Activated CD8-positive, alpha-beta memory T cell treated with anti-CD3 and anti-CD28 coated beads, Interleukin-2, amount 10 ng/mL, durations not matched to agents 7 days and 5 days (primary cell): ENCODE results near the gene CHD5. TPM values are rescaled to one million over a fixed set of nuclear protein-coding genes. Genes with fewer than 3 reads are reported as not detected.

Experiments used
- ATAC-seq: fragments of 150-1000 bp; cut with Tn5 transposase; one replicate; pipeline ENCODE4 v1.10.0; 2021; ENCODE audit warnings: moderate library complexity
- CTCF ChIA-PET: fragments of 350-600 bp; sonication (Branson Sonifier 250); formaldehyde crosslinking; loops from one replicate; lab custom pipeline; 2021; ENCODE audit warnings: antibody characterized with exemption; lab: Charles Lee
- DNase-seq: peaks from one replicate; pipeline ENCODE4 v3.0.0-alpha.2; 2020
- H3K27ac Mint-ChIP-seq: one replicate; pipeline ENCODE4 v1.8.0; 2021; ENCODE audit warnings: mild to moderate bottlenecking, mixed read lengths
- H3K27me3 Mint-ChIP-seq: one replicate; pipeline ENCODE4 v1.8.0; 2021; ENCODE audit warnings: mixed read lengths
- H3K36me3 Mint-ChIP-seq: one replicate; pipeline ENCODE4 v1.8.0; 2021; ENCODE audit warnings: mild to moderate bottlenecking, mixed read lengths
- H3K4me1 Mint-ChIP-seq: one replicate; pipeline ENCODE4 v1.8.0; 2021; ENCODE audit warnings: mixed read lengths
- H3K4me3 Mint-ChIP-seq: one replicate; pipeline ENCODE4 v1.8.0; 2021; ENCODE audit warnings: mild to moderate bottlenecking, moderate library complexity, mixed read lengths
- H3K9me3 Mint-ChIP-seq: one replicate; pipeline ENCODE4 v1.8.0; 2022; ENCODE audit warnings: low read depth, mixed read lengths
- total RNA-seq, 2 experiments: library from RNA; stranded (reverse); gene quantifications; one replicate each; pipeline ENCODE4 v1.2.3, GENCODE V29; 2021

Gene CHD5
- total RNA-seq, 2 experiments from 2014 or later: 0.47 to 1.1 TPM

GRCh38 chr1:6136516-6137220 lies 43.5 kb downstream of the CHD5 start:
- CTCF ChIA-PET: interaction anchor here (1.2 kb wide), 1 partner anchor 301 kb away, joined by 3 read pairs; no protein-coding TSS in a partner anchor
- H3K27me3 Mint-ChIP-seq: peaks cover 4% of the 10 kb centered on the region
- no peak overlapping the region for H3K27ac Mint-ChIP-seq
- H3K4me3 Mint-ChIP-seq: no peak overlapping the region
- no peaks in the 10 kb centered on the region for H3K36me3 Mint-ChIP-seq
- H3K9me3 Mint-ChIP-seq: peaks cover 7% of the 10 kb centered on the region
- no peak for ATAC-seq
- no peaks in the 10 kb centered on the region for H3K4me1 Mint-ChIP-seq
- DNase-seq: no peak

- H3K27ac Mint-ChIP-seq: no peak overlapping the region
- no peak for ATAC-seq
- no peak for DNase-seq
- H3K9me3 Mint-ChIP-seq: peaks cover 7% of the 10 kb centered on the region
- no peak overlapping the region for H3K4me3 Mint-ChIP-seq
- no peaks in the 10 kb centered on the region for H3K36me3 Mint-ChIP-seq
- H3K27me3 Mint-ChIP-seq: peaks cover 4% of the 10 kb centered on the region
- CTCF ChIA-PET: no interaction called here
- H3K4me1 Mint-ChIP-seq: no peaks in the 10 kb centered on the region
These were observed 45.2 kb downstream of the CHD5 start for GRCh38 chr1:6134741-6135510.

GRCh38 chr1:6134206-6134605 lies 45.9 kb downstream of the CHD5 start:
- Mint-ChIP-seq H3K4me3 (no peak overlapping the region), H3K36me3 (no peaks in the 10 kb centered on the region), H3K9me3 (peaks cover 7% of the 10 kb centered on the region), H3K27me3 (peaks cover 4% of the 10 kb centered on the region), H3K4me1 (no peaks in the 10 kb centered on the region), H3K27ac (no peak overlapping the region)
- CTCF ChIA-PET: no interaction called here
- ATAC-seq (no peak), DNase-seq (no peak)

- CTCF ChIA-PET: no interaction called here
- Mint-ChIP-seq H3K4me1 (no peaks in the 10 kb centered on the region), H3K36me3 (no peaks in the 10 kb centered on the region), H3K4me3 (no peak overlapping the region), H3K9me3 (peaks cover 7% of the 10 kb centered on the region), H3K27ac (no peak overlapping the region), H3K27me3 (peaks cover under 1% of the 10 kb centered on the region)
- ATAC-seq (no peak), DNase-seq (no peak)
These were observed 46.8 kb downstream of the CHD5 start for GRCh38 chr1:6133146-6133895.

GRCh38 chr1:6131561-6131960 lies 48.6 kb downstream of the CHD5 start:
- ATAC-seq (no peak), DNase-seq (no peak)
- CTCF ChIA-PET: no interaction called here
- Mint-ChIP-seq H3K27me3 (no peaks in the 10 kb centered on the region), H3K9me3 (peaks cover 7% of the 10 kb centered on the region), H3K27ac (no peak overlapping the region), H3K36me3 (no peaks in the 10 kb centered on the region), H3K4me3 (no peak overlapping the region), H3K4me1 (peaks cover 2% of the 10 kb centered on the region)

- H3K27me3 Mint-ChIP-seq: no peaks in the 10 kb centered on the region
- peaks cover 7% of the 10 kb centered on the region for H3K9me3 Mint-ChIP-seq
- ATAC-seq (no peak), DNase-seq (no peak)
- H3K27ac Mint-ChIP-seq: no peak overlapping the region
- peaks cover 2% of the 10 kb centered on the region for H3K4me1 Mint-ChIP-seq
- CTCF ChIA-PET: no interaction called here
- no peaks in the 10 kb centered on the region for H3K36me3 Mint-ChIP-seq
- H3K4me3 Mint-ChIP-seq: no peak overlapping the region
These were observed 49.5 kb downstream of the CHD5 start for GRCh38 chr1:6130596-6130995.

GRCh38 chr1:6130036-6130435 lies 50.1 kb downstream of the CHD5 start:
- no peaks in the 10 kb centered on the region for H3K27me3 Mint-ChIP-seq
- ATAC-seq: no peak
- H3K36me3 Mint-ChIP-seq: no peaks in the 10 kb centered on the region
- peaks cover 2% of the 10 kb centered on the region for H3K4me1 Mint-ChIP-seq
- H3K9me3 Mint-ChIP-seq: peaks cover 7% of the 10 kb centered on the region
- no peak overlapping the region for H3K27ac Mint-ChIP-seq
- no peak for DNase-seq
- CTCF ChIA-PET: no interaction called here
- H3K4me3 Mint-ChIP-seq: no peak overlapping the region

- no peak overlapping the region for H3K4me3 Mint-ChIP-seq
- no peaks in the 10 kb centered on the region for H3K27me3 Mint-ChIP-seq
- peaks cover 2% of the 10 kb centered on the region for H3K4me1 Mint-ChIP-seq
- ATAC-seq (no peak), DNase-seq (no peak)
- H3K9me3 Mint-ChIP-seq: peaks cover 7% of the 10 kb centered on the region
- CTCF ChIA-PET: no interaction called here
- no peaks in the 10 kb centered on the region for H3K36me3 Mint-ChIP-seq
- no peak overlapping the region for H3K27ac Mint-ChIP-seq
These were observed 50.8 kb downstream of the CHD5 start for GRCh38 chr1:6129313-6129712.

GRCh38 chr1:6128276-6129081 lies 51.6 kb downstream of the CHD5 start:
- ATAC-seq (peak; percentile 10), DNase-seq (no peak)
- Mint-ChIP-seq H3K27ac (no peak overlapping the region), H3K27me3 (no peaks in the 10 kb centered on the region), H3K36me3 (no peaks in the 10 kb centered on the region), H3K4me3 (no peak overlapping the region), H3K9me3 (peaks cover 7% of the 10 kb centered on the region), H3K4me1 (peaks cover 2% of the 10 kb centered on the region)
- CTCF ChIA-PET: no interaction called here

GRCh38 chr1:6127587-6128163 lies 52.4 kb downstream of the CHD5 start:
- ATAC-seq: peak; percentile 88
- peak; percentile 74 for DNase-seq
- Mint-ChIP-seq H3K4me3 (no peak overlapping the region), H3K9me3 (peaks cover 7% of the 10 kb centered on the region), H3K27ac (no peak overlapping the region), H3K4me1 (peaks cover 2% of the 10 kb centered on the region), H3K27me3 (no peaks in the 10 kb centered on the region), H3K36me3 (no peaks in the 10 kb centered on the region)
- CTCF ChIA-PET: no interaction called here

GRCh38 chr1:6126521-6127067 lies 53.5 kb downstream of the CHD5 start:
- Mint-ChIP-seq H3K9me3 (no peaks in the 10 kb centered on the region), H3K27ac (no peak overlapping the region), H3K36me3 (no peaks in the 10 kb centered on the region), H3K4me3 (no peak overlapping the region), H3K27me3 (peaks cover 2% of the 10 kb centered on the region), H3K4me1 (peaks cover 2% of the 10 kb centered on the region)
- DNase-seq: no peak
- CTCF ChIA-PET: no interaction called here
- no peak for ATAC-seq

GRCh38 chr1:6126028-6126427 lies 54.1 kb downstream of the CHD5 start:
- CTCF ChIA-PET: no interaction called here
- no peak overlapping the region for H3K27ac Mint-ChIP-seq
- no peak for DNase-seq
- H3K36me3 Mint-ChIP-seq: no peaks in the 10 kb centered on the region
- peaks cover 2% of the 10 kb centered on the region for H3K4me1 Mint-ChIP-seq
- peaks cover 2% of the 10 kb centered on the region for H3K27me3 Mint-ChIP-seq
- no peaks in the 10 kb centered on the region for H3K9me3 Mint-ChIP-seq
- no peak overlapping the region for H3K4me3 Mint-ChIP-seq
- ATAC-seq: no peak
